Neuron (in vitro differentiated cells): ENCODE data around the gene COMP.
"Not testable (repeated sequence)": the region's sequence is repeated elsewhere in the genome, so short reads cannot be mapped to it uniquely, and the experiment has no call there.

ENCODE experiments used
- H2AFZ ChIP-seq: one replicate; pipeline ENCODE4 v1.6.1; 2013; ENCODE audit warnings: low read depth, mild to moderate bottlenecking, inconsistent platforms, low read length, moderate library complexity
- H3K27me3 ChIP-seq: one replicate; pipeline ENCODE4 v1.6.1; 2013; ENCODE audit warnings: low read length; ENCODE audit not compliant: insufficient read depth
- H3K36me3 ChIP-seq: one replicate; pipeline ENCODE4 v1.6.1; 2013; ENCODE audit warnings: low read length; ENCODE audit not compliant: insufficient read depth
- H3K4me1 ChIP-seq: one replicate; pipeline ENCODE4 v1.6.1; 2013; ENCODE audit warnings: low read length; ENCODE audit not compliant: insufficient read depth
- H3K4me3 ChIP-seq: 2 replicates; pipeline ENCODE4 v1.5.1; 2013; ENCODE audit warnings: mild to moderate bottlenecking, low read length, moderate library complexity
- H3K9me3 ChIP-seq: one replicate; pipeline ENCODE4 v1.6.1; 2013; ENCODE audit warnings: low read length

COMP gene

GRCh38 chr19:18816645-18817044 is 25.5 kb upstream of the COMP start:
- H3K27me3 ChIP-seq, H2AFZ ChIP-seq, H3K36me3 ChIP-seq, H3K9me3 ChIP-seq, H3K4me1 ChIP-seq, H3K4me3 ChIP-seq: not testable (repeated sequence)

GRCh38 chr19:18815673-18816072 is 24.6 kb upstream of the COMP start:
- H3K4me1 ChIP-seq: no peaks in the 10 kb centered on the region
- H2AFZ ChIP-seq: no peak overlapping the region
- no peaks in the 10 kb centered on the region for H3K9me3 ChIP-seq
- peaks cover 2% of the 10 kb centered on the region for H3K27me3 ChIP-seq
- no peaks in the 10 kb centered on the region for H3K36me3 ChIP-seq
- H3K4me3 ChIP-seq: no peak overlapping the region

DNA sequence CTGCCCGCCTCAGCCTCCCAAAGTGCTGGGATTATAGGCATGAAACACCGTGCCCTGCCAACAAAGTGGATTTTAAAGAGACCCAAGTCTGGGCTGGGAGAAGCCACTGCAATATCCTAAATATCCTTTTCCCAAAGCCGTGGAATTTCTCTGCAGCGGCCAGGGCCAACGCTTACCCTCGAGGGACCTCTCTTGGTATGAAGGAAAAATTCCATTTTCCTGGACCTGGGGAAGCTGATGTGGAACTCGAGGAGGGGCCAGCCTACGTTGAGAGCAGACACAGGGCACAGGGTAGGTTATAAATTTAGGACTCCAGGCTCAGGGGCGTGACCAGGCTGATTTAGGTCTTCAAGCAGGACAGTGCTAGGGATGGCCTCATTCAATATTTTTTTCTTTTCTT is 23.0 kb upstream of the COMP start:
- H3K4me3 ChIP-seq: no peak overlapping the region
- no peaks in the 10 kb centered on the region for H3K4me1 ChIP-seq
- H3K36me3 ChIP-seq: no peaks in the 10 kb centered on the region
- no peak overlapping the region for H2AFZ ChIP-seq
- H3K9me3 ChIP-seq: no peaks in the 10 kb centered on the region
- H3K27me3 ChIP-seq: peaks cover 6% of the 10 kb centered on the region

GRCh38 chr19:18811638-18812037 is 20.5 kb upstream of the COMP start:
- H3K9me3 ChIP-seq, H3K4me3 ChIP-seq, H3K27me3 ChIP-seq, H3K4me1 ChIP-seq, H2AFZ ChIP-seq, H3K36me3 ChIP-seq: not testable (repeated sequence)

DNA sequence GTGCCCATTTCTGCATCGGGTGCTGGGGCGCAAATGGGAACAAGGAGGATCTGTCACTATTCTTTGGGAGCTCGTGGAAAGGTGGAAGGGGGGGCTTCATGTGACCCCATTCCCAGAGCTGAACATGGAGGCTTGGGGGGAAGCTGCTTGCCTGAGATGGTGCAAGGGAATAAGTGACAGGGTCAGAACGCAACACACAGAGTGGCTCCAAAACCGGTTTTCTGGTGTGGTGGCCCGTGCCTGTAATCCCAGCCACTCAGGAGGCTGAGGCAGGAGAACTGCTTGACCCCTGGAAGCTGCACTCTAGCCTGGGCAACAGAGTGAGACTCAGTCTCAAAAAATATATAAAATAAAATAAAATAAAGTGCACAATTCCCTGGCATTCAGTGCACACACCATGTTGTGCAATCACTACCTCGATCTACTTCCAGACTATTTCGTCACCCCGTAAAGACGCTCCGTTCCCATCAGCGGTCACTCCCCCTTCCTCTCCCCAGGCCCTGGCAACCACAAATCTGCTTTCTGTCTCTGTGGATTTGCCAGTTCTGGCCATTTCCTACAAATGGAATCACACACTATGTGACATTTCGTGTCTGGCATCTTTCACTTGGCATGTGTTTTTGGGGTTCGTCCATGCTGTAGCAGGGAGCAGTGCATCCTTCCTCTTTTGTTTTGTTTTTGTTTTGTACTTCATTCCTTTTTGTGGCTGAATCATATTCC is 18.2 kb upstream of the COMP start:
- H3K27me3 ChIP-seq: peaks cover 4% of the 10 kb centered on the region
- no peak overlapping the region for H2AFZ ChIP-seq

DNA sequence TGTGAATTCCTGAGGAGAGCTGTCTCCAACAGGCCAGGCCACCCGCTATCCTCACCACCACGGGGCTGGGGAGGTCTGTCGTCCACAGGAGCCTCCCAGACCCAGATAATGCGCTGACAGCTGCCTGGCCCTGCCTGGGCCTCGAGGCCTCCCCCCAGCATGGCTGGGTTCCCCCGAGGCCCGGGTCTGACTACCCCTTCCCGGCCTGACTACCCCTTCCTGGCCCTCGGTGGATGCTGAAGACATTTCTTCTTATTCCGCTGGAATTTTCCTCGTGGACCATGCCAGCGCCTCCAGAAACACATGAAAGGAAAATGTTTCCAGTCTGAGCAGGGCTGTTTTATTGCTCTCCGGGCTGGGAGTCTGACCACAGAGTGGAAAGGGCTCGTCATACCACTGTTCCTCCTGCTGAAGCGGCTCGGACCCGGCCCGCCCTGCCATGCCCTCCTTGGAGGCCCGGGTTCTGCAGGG is 16.8 kb upstream of the COMP start:
- no peaks in the 10 kb centered on the region for H3K36me3 ChIP-seq
- H3K4me3 ChIP-seq: no peak overlapping the region
- no peak overlapping the region for H2AFZ ChIP-seq
- H3K27me3 ChIP-seq: peaks cover 4% of the 10 kb centered on the region
- H3K4me1 ChIP-seq: no peaks in the 10 kb centered on the region
- H3K9me3 ChIP-seq: no peaks in the 10 kb centered on the region

More for the DNA sequence above, 18.2 kb upstream of the COMP start:
- Histone ChIP-seq H3K4me1 (no peaks in the 10 kb centered on the region), H3K36me3 (no peaks in the 10 kb centered on the region), H3K9me3 (no peaks in the 10 kb centered on the region), H3K4me3 (no peak overlapping the region)

DNA sequence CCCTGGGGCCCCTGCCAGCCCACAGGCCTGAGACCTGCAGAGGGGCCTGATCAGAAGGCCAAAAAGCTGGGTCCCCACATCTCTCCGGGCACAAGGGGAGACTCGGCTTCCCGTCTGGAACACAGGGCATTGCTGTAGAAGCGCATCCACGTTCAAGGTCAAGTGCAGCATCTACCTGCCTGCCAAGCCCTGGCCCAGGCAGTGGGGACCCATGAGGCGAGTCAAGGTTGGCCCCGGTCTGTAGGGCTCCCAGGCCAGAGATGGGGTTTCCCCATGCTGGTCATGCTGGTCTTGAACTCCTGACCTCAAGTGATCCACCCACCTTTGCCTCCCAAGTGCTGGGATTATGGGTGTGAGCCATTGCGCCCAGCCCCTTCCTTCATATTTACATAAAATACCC is 13.5 kb upstream of the COMP start:
- Histone ChIP-seq H2AFZ (no peak overlapping the region), H3K4me1 (no peaks in the 10 kb centered on the region), H3K27me3 (peaks cover 9% of the 10 kb centered on the region), H3K9me3 (no peaks in the 10 kb centered on the region), H3K4me3 (no peak overlapping the region), H3K36me3 (no peaks in the 10 kb centered on the region)

DNA sequence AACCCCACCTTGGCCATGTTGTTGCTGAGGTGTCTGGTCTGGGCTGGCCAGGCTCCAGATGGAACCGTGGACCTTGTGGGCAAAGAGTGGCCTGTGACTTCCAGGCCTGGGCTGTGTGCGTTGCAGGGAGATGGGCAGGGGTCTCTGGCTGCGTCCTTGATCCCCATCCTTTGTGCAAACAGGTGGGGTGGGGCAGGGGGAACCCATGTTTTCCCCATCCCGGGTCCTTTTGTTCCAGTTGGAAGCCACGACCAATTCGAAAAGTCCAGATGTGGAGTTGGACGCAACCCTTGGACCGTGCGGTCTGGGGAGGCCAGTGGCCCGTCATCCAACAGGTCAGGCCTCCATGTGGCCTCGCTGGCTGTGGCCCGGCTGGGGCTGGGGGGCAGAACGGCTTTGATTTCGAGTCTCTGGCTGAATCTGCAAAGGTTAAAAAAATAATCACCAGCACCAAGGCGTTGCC is 13.1 kb upstream of the COMP start:
- no peak overlapping the region for H2AFZ ChIP-seq
- no peaks in the 10 kb centered on the region for H3K4me1 ChIP-seq
- peaks cover 6% of the 10 kb centered on the region for H3K27me3 ChIP-seq
- H3K9me3 ChIP-seq: no peaks in the 10 kb centered on the region
- no peak overlapping the region for H3K4me3 ChIP-seq
- H3K36me3 ChIP-seq: no peaks in the 10 kb centered on the region

DNA sequence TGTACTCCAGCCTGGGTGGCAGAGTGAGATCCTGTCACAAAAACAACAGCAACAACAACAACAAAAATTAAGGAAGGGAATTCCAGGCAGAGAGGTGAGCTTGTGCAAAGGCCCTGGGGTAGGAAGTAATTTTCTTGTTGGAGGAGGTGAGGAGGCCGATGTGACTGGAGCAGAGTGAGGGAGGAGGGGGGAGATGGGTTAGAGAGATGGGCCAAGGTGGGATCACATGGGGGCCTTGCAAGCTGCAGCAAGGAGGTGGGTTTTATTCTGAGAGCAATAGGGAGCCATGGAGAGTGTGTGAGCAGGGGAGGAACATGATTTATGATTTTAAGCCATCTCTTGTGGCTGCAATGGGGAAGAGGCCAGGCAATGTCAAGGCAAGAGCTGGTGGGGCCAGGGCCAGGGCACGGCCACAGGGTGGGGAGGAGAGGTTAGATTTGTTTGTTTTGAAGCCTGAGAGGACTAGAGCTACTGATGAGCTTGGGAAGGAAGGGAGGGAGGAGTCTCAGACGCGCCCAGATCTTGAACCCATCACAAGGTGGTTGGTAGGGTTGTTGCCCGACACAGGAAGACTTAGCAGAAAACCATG is 12.5 kb upstream of the COMP start:
- H3K4me3 ChIP-seq: no peak overlapping the region
- peaks cover 6% of the 10 kb centered on the region for H3K27me3 ChIP-seq
- no peak overlapping the region for H2AFZ ChIP-seq
- no peaks in the 10 kb centered on the region for H3K36me3 ChIP-seq
- no peaks in the 10 kb centered on the region for H3K9me3 ChIP-seq
- no peaks in the 10 kb centered on the region for H3K4me1 ChIP-seq

DNA sequence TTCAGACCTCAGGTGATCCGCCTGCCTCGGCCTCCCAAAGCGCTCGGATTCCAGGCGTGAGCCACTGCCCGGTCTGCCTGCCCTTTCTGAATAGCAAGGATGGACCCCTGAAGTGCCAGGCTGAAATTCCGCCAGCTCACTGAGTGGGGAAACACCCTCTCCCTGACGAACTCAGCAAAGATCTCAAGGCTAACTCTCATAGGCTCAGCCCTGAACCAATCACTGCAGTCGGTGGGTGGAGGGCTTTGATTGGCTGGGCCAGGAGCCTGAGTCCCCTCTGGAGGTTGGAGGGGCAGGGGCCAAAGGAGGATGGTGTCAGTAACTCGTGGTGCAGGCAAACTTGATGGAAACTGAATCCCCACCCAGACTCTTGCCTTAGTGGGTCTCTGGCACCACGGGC is 11.2 kb upstream of the COMP start:
- Histone ChIP-seq H3K27me3 (peaks cover 6% of the 10 kb centered on the region), H3K36me3 (no peaks in the 10 kb centered on the region), H3K9me3 (no peaks in the 10 kb centered on the region), H3K4me1 (no peaks in the 10 kb centered on the region), H3K4me3 (no peak overlapping the region), H2AFZ (no peak overlapping the region)

DNA sequence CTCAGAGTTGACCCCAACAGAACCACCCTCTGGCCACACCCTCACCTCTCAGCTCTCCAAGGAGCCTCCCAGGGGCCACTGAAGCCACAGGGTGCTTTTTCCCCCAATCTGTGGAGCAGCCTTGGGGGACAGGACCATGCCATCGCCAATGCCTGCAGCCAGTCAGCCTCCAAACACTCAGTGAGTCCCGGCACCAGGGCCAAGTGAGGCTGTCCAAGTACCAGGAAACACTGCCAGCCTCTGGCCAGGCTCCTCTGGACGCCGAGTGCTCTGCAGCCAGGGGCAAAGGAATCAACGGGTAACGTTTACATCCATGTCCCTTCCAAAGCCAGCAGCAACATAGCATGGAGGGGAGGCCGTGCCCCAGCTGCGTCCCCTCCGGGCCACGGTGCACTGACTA is 9.5 kb upstream of the COMP start:
- peaks cover 6% of the 10 kb centered on the region for H3K27me3 ChIP-seq
- peaks cover 6% of the 10 kb centered on the region for H3K4me1 ChIP-seq
- no peaks in the 10 kb centered on the region for H3K36me3 ChIP-seq
- no peak overlapping the region for H3K4me3 ChIP-seq
- no peak overlapping the region for H2AFZ ChIP-seq
- H3K9me3 ChIP-seq: no peaks in the 10 kb centered on the region

DNA sequence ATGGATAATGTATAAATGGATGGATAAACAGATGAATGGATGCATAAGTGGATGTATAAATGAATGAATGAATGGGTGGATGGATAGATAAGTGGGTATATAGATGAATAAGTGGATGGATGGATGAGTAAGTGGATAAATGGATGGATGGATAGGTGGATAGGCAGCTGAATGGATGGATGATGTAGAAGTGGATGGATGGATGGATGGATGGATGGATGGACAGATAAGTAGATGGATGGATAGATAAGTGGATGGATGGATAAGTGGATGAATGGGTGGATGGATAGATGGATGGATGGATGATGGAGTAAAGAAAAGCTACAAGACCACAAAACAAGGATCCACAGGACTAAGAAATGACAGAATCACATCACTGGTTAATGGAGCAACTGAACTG is 9.0 kb upstream of the COMP start:
- Histone ChIP-seq H3K4me3 (no peak overlapping the region), H3K27me3 (peaks cover 6% of the 10 kb centered on the region), H2AFZ (no peak overlapping the region), H3K36me3 (no peaks in the 10 kb centered on the region), H3K9me3 (no peaks in the 10 kb centered on the region), H3K4me1 (peaks cover 9% of the 10 kb centered on the region)

DNA sequence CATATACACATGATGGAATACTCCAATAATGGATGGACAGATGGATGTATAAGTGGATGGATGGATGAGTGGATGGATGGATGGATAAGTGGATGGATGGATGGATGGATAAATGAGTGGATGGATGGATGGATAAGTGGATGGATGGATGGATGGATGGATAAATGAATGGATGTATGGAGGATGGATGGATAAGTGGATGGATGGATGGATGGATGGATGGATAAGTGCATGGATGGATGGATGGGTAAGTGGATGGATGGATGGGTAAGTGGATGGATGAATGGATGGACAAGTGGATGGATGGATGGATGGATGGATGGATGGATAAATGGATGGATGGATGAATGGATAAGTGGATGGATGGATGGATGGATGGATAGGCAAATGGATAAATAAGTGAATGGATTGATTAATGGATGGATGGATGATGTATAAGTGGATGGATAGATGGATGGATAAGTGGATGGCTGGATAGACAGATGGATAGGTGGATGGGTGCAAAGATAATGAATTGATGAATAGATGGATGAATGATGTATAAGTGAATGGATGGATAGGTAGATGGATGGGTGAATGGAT is 8.4 kb upstream of the COMP start:
- H3K4me1 ChIP-seq: peaks cover 9% of the 10 kb centered on the region
- no peak overlapping the region for H2AFZ ChIP-seq
- no peaks in the 10 kb centered on the region for H3K9me3 ChIP-seq
- H3K4me3 ChIP-seq: no peak overlapping the region
- peaks cover 6% of the 10 kb centered on the region for H3K27me3 ChIP-seq
- H3K36me3 ChIP-seq: no peaks in the 10 kb centered on the region
